ENCODE results near the gene PRRT2. TPM values are rescaled to one million over a fixed set of nuclear protein-coding genes. Genes with fewer than 3 reads are reported as not detected.

The PRRT2 gene
- total and polyA plus RNA-seq, 2 experiments from 2014 or later: 13.3 to 16.6 TPM

GRCh38 chr16:29825145-29826044, 13.4 kb downstream of the PRRT2 start:
- no peak overlapping the region for H3K4me3 ChIP-seq
- H3K4me1 Mint-ChIP-seq: peaks cover 20% of the 10 kb centered on the region
- no peaks in the 10 kb centered on the region for H3K9me2 ChIP-seq (ENCODE audit: insufficient read depth)
- H3K27me3 ChIP-seq (ENCODE audit: insufficient read depth): no peaks in the 10 kb centered on the region
- no peaks in the 10 kb centered on the region; the same call in none of the 2 replicates for H3F3A ChIP-seq (replicated peaks; ENCODE audit: low read depth)
- H4K20me1 ChIP-seq (replicated peaks; ENCODE audit: insufficient read depth): peaks cover 3% of the 10 kb centered on the region; the same call in 1 of the 2 replicates
- H3K27ac Mint-ChIP-seq: peak overlapping the region; percentile 93
- DNase-seq (ENCODE audit: low spot score): no peak
- 0 out of 2 replicates have a peak overlapping the region, but pooled peaks have one; percentile 32 for H3K27ac ChIP-seq (ENCODE audit: low read depth)
- peak; percentile 46 for ATAC-seq
- H3K79me2 ChIP-seq (replicated peaks; ENCODE audit: insufficient read depth): no peaks in the 10 kb centered on the region
- no peaks in the 10 kb centered on the region; the same call in 1 of the 2 replicates for H3K4me1 ChIP-seq (ENCODE audit: insufficient read depth)
- H3K36me3 Mint-ChIP-seq (ENCODE audit: low read depth): peaks cover 5% of the 10 kb centered on the region
- no peak overlapping the region; the same call in 2 of the 3 replicates for H3K4me3 Mint-ChIP-seq
- TF ChIP-seq ETS1 (IDR thresholded peaks at IDR 0.05) (no peak), CREB1 (CRISPR knock-in tag; IDR thresholded peaks at IDR 0.05; ENCODE audit: low read depth) (no peak), POLR2AphosphoS5 (IDR thresholded peaks at IDR 0.05; ENCODE audit: low read depth) (no peak), ZNF462 (CRISPR knock-in tag; IDR thresholded peaks at IDR 0.05) (no peak)
- no peaks in the 10 kb centered on the region for H3K36me3 ChIP-seq (ENCODE audit: insufficient read depth)
- H3K4me2 ChIP-seq: no peak overlapping the region
- H3K27me3 Mint-ChIP-seq (ENCODE audit: insufficient read depth, low read depth, poor library complexity): peaks cover 11% of the 10 kb centered on the region
- no peaks in the 10 kb centered on the region; the same call in 2 of the 3 replicates for H3K9me3 Mint-ChIP-seq
- H2AFZ ChIP-seq: no peak overlapping the region

All from GM23338 (cell line).